GM12878 (cell line): Measurements from ENCODE around the gene BTBD3. TPM values are rescaled to one million over a fixed set of nuclear protein-coding genes. Genes with fewer than 3 reads are reported as not detected.

Experiments
- ATAC-seq: fragments of 200-7000 bp; cut with Tn5 transposase; 3 replicates; pipeline ENCODE4 v1.9.1; 2020; ENCODE audit warnings: mild to moderate bottlenecking, moderate library complexity
- BruUV-seq: library from RNA; stranded (reverse); fragments of 400-500 nt; replicated peaks from 2 replicates; lab custom pipeline; 2021; lab: Mats Ljungman, UMichigan
- CTCF ChIA-PET: fragments of 300-600 bp; sonication (Branson Sonifier 250); formaldehyde crosslinking; extraction: SDS; loops from one replicate; lab custom pipeline; 2021; ENCODE audit warnings: inconsistent platforms; lab: Yijun Ruan, JAX
- POLR2A ChIA-PET: fragments of 350-600 bp; formaldehyde crosslinking; extraction: SDS; loops from one replicate; lab custom pipeline; 2021; ENCODE audit warnings: inconsistent platforms; lab: Charles Lee
- RAD21 ChIA-PET: fragments of 300-600 bp; sonication (Branson Sonifier 250); formaldehyde crosslinking; loops from one replicate; lab custom pipeline; 2023; ENCODE audit warnings: antibody characterized with exemption; ENCODE audit not compliant: unreplicated experiment; lab: Charles Lee
- SMC1A ChIA-PET: fragments of 300-600 bp; sonication (Branson Sonifier 250); formaldehyde crosslinking; loops from one replicate; lab custom pipeline; 2023; ENCODE audit not compliant: unreplicated experiment, uncharacterized antibody; lab: Charles Lee
- DNase-seq: peaks from one replicate; pipeline ENCODE4 v3.0.0-alpha.2; 2011; ENCODE audit warnings: low read depth, low spot score
- FAIRE-seq: peaks from 3 replicates; lab custom pipeline; 2011; peaks lifted over from hg19 to GRCh38; lab: Jason Lieb, UNC
- H2AFZ ChIP-seq: 2 replicates; pipeline ENCODE4 v1.6.0; 2011; ENCODE audit warnings: low read depth, low read length, control low read depth; ENCODE audit not compliant: control insufficient read depth
- H3K27ac ChIP-seq: 2 replicates; pipeline ENCODE4 v1.5.1; 2011; ENCODE audit warnings: control low read depth; ENCODE audit not compliant: control insufficient read depth, insufficient read depth
- H3K27me3 ChIP-seq, 2 experiments: replicated peaks in 1 of 2; 2 replicates each; pipeline versions ENCODE4 v1.6.0 to v1.6.1; 2011; ENCODE audit warnings: low read length in 1 of 2; ENCODE audit not compliant: control insufficient read depth in 2 of 2, insufficient read depth in 2 of 2
- H3K36me3 ChIP-seq, 2 experiments: 2 replicates each; pipeline ENCODE4 v1.5.1; 2011; ENCODE audit warnings: low read length in 1 of 2; ENCODE audit not compliant: control insufficient read depth in 2 of 2, insufficient read depth in 2 of 2
- H3K4me1 ChIP-seq: 2 replicates; pipeline ENCODE4 v1.6.1; 2011; ENCODE audit warnings: mild to moderate bottlenecking, low read length, moderate library complexity, mixed read lengths; ENCODE audit not compliant: control insufficient read depth, insufficient read depth
- H3K4me2 ChIP-seq: 2 replicates; pipeline ENCODE4 v1.6.0; 2011; ENCODE audit warnings: control low read depth; ENCODE audit not compliant: control insufficient read depth, insufficient read depth
- H3K4me3 ChIP-seq: fragments of 200-600 bp; sonication (generic); 2 replicates; pipeline ENCODE4 v1.5.1; 2016
- H3K79me2 ChIP-seq: 2 replicates; pipeline ENCODE4 v1.6.0; 2011; ENCODE audit warnings: low read length; ENCODE audit not compliant: control insufficient read depth, insufficient read depth
- H3K9ac ChIP-seq: 2 replicates; pipeline ENCODE4 v1.8.0; 2011; ENCODE audit warnings: low read length, control low read depth, mixed read lengths; ENCODE audit not compliant: control insufficient read depth, insufficient read depth
- H3K9me3 ChIP-seq: replicated peaks from 3 replicates; pipeline ENCODE4 v1.5.1; 2011; ENCODE audit warnings: mild to moderate bottlenecking, low read length; ENCODE audit not compliant: control insufficient read depth, insufficient read depth
- H4K20me1 ChIP-seq: 2 replicates; pipeline ENCODE4 v1.6.0; 2011; ENCODE audit not compliant: control insufficient read depth, insufficient read depth
- CEBPB ChIP-seq, 2 experiments: fragments of 150-350 bp in 1 of 2; IDR thresholded peaks; 2 replicates each; pipeline ENCODE4 v1.6.1; 2012 to 2014; ENCODE audit warnings: low read depth in 2 of 2, low read length in 2 of 2, borderline replicate concordance in 1 of 2, inconsistent platforms in 1 of 2
- DPF2 ChIP-seq: fragments of 450-650 bp; IDR thresholded peaks from 2 replicates; pipeline ENCODE4 v1.6.1; 2017; ENCODE audit warnings: mild to moderate bottlenecking
- NR2C1 ChIP-seq: fragments of 450-650 bp; IDR thresholded peaks from 2 replicates; pipeline ENCODE4 v1.6.1; 2017; ENCODE audit warnings: antibody characterized with exemption, mild to moderate bottlenecking, moderate library complexity
- RAD51 ChIP-seq: fragments of 450-650 bp; IDR thresholded peaks from 2 replicates; pipeline ENCODE4 v1.6.1; 2016; ENCODE audit warnings: moderate library complexity, mild to moderate bottlenecking, inconsistent platforms
- SP1 ChIP-seq: IDR thresholded peaks from one replicate; pipeline ENCODE4 v1.6.1; 2011; ENCODE audit warnings: low read depth, low read length
- TCF3 ChIP-seq: IDR thresholded peaks from 2 replicates; pipeline ENCODE4 v1.6.1; 2012; ENCODE audit warnings: low read depth, mild to moderate bottlenecking, low read length, borderline replicate concordance; ENCODE audit not compliant: insufficient read depth
- WRNIP1 ChIP-seq: IDR thresholded peaks from 2 replicates; pipeline ENCODE4 v1.6.1; 2011; ENCODE audit warnings: low read depth, low read length, improper control_type of control experiment, borderline replicate concordance
- ZZZ3 ChIP-seq: IDR thresholded peaks from 2 replicates; pipeline ENCODE4 v1.6.1; 2011; ENCODE audit warnings: low read depth; ENCODE audit not compliant: control insufficient read depth, insufficient read length
- WGBS: methylation state at CpG from one replicate; pipeline ENCODE4 v1.1.6; 2016; ENCODE audit warnings: low lambda C conversion rate; ENCODE audit not compliant: insufficient replicate concordance, insufficient coverage; ENCODE audit errors: missing lambda C conversion rate; 5-methylcytosine and 5-hydroxymethylcytosine counted together
- in situ Hi-C: fragments of 300-500 bp; cut with MboI; formaldehyde crosslinking; loops from 9 replicates; pipeline ENCODE4 v1.14.3; 2018; ENCODE audit warnings: mixed read lengths
- intact Hi-C: fragments of 100-400 bp; cut with micrococcal nuclease; formaldehyde crosslinking; loops from one replicate; pipeline ENCODE4 v1.14.2; 2022; ENCODE audit not compliant: unreplicated experiment
- polyA plus RNA-seq, 11 experiments: library from polyadenylated mRNA; depleted of rRNA in 4 of 11; unstranded in 6 of 11; stranded (reverse) in 5 of 11; fragments of >200 nt; fragmentation: Nextera tagmentation in 4 of 11; fragmentation: Illumina TruSeq in 1 of 11; extraction: Ambion mirVana in 4 of 11; extraction: Trizol in 1 of 11; gene quantifications; 1 replicate in 1 of 11; 2 replicates in 10 of 11; pipeline versions ENCODE4 v1.2.1 to v1.2.3, GENCODE V29; 2011 to 2016; ENCODE audit warnings: inconsistent platforms in 2 of 11, missing spikeins in 2 of 11, low read depth in 1 of 11
- total RNA-seq, 4 experiments: library from RNA; depleted of rRNA in 3 of 4; stranded (reverse); fragments of >200 nt in 3 of 4; fragmentation: Illumina TruSeq in 1 of 4; extraction: Trizol in 1 of 4; gene quantifications; 2 replicates each; pipeline versions ENCODE4 v1.2.1 to v1.2.3, GENCODE V29; 2013 to 2021
- TF ChIP-seq, protein P1 (sequence below): fragments of 450-650 bp; IDR thresholded peaks from 2 replicates; pipeline ENCODE4 v1.6.1; 2016; ENCODE audit warnings: mild to moderate bottlenecking, moderate library complexity, borderline replicate concordance
- TF ChIP-seq, protein P2 (sequence below): fragments of 450-650 bp; formaldehyde crosslinking; IDR thresholded peaks from 2 replicates; pipeline ENCODE4 v1.4.0; 2020; ENCODE audit warnings: mild to moderate bottlenecking, moderate library complexity

Gene BTBD3
- total and polyA plus RNA-seq, 10 of the 15 experiments (the other 5 are each of a cell fraction or from before 2014, with no cell fraction given), result 0.02 to 12.8 (median 0.23) TPM

DNA sequence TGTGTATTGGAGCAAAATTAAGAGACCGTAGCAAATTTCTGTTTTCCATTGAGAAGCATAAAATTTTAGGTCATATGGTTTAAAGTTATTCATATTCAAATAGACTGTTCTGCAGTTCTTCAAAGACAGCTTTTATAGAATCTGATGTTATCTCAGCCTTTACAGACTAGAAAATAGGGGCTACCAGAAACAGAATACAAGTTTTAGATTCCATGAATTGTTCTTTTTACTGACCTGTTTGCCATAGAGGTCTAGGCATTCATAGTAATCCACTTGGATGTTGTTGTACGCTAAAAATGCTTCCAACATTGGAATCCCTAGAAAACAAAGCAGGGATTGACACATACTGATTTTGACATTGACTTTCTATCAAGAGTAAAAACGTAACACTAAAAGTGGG lies 47.3 kb upstream of the BTBD3 start:
- Histone ChIP-seq H3K79me2 (no peaks in the 10 kb centered on the region), H3K9ac (no peak overlapping the region), H3K27me3 (no peaks in the 10 kb centered on the region), H3K4me1 (no peaks in the 10 kb centered on the region), H4K20me1 (no peaks in the 10 kb centered on the region), H3K4me2 (no peak overlapping the region), H3K4me3 (no peak overlapping the region), H3K9me3 (no peaks in the 10 kb centered on the region), H3K27ac (no peak overlapping the region), H2AFZ (no peak overlapping the region), H3K36me3 (no peaks in the 10 kb centered on the region)
- FAIRE-seq (no peak), DNase-seq (no peak), ATAC-seq (no peak)
- ChIA-PET CTCF (no interaction called here), SMC1A (no interaction called here), RAD21 (no interaction called here), POLR2A (no interaction called here)
- no TSS peak for BruUV-seq
- intact Hi-C loops, result no loop called here
- in situ Hi-C loops, result no loop called here
- WGBS, result 13% methylated on average over 3 of the region's 3 CpGs
- TF ChIP-seq WRNIP1 (no peak), RAD51 (no peak), DPF2 (no peak), NR2C1 (no peak), SP1 (no peak), CEBPB (IDR thresholded peaks at IDR 0.05; ENCODE audit: borderline replicate concordance in 1 of 2, low read depth in 2 of 2, low read length in 2 of 2) (no peak), TCF3 (no peak), ZZZ3 (no peak)
- TF ChIP-seq, protein P1, sequence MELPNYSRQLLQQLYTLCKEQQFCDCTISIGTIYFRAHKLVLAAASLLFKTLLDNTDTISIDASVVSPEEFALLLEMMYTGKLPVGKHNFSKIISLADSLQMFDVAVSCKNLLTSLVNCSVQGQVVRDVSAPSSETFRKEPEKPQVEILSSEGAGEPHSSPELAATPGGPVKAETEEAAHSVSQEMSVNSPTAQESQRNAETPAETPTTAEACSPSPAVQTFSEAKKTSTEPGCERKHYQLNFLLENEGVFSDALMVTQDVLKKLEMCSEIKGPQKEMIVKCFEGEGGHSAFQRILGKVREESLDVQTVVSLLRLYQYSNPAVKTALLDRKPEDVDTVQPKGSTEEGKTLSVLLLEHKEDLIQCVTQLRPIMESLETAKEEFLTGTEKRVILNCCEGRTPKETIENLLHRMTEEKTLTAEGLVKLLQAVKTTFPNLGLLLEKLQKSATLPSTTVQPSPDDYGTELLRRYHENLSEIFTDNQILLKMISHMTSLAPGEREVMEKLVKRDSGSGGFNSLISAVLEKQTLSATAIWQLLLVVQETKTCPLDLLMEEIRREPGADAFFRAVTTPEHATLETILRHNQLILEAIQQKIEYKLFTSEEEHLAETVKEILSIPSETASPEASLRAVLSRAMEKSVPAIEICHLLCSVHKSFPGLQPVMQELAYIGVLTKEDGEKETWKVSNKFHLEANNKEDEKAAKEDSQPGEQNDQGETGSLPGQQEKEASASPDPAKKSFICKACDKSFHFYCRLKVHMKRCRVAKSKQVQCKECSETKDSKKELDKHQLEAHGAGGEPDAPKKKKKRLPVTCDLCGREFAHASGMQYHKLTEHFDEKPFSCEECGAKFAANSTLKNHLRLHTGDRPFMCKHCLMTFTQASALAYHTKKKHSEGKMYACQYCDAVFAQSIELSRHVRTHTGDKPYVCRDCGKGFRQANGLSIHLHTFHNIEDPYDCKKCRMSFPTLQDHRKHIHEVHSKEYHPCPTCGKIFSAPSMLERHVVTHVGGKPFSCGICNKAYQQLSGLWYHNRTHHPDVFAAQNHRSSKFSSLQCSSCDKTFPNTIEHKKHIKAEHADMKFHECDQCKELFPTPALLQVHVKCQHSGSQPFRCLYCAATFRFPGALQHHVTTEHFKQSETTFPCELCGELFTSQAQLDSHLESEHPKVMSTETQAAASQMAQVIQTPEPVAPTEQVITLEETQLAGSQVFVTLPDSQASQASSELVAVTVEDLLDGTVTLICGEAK, result no peak
- TF ChIP-seq, protein P2, sequence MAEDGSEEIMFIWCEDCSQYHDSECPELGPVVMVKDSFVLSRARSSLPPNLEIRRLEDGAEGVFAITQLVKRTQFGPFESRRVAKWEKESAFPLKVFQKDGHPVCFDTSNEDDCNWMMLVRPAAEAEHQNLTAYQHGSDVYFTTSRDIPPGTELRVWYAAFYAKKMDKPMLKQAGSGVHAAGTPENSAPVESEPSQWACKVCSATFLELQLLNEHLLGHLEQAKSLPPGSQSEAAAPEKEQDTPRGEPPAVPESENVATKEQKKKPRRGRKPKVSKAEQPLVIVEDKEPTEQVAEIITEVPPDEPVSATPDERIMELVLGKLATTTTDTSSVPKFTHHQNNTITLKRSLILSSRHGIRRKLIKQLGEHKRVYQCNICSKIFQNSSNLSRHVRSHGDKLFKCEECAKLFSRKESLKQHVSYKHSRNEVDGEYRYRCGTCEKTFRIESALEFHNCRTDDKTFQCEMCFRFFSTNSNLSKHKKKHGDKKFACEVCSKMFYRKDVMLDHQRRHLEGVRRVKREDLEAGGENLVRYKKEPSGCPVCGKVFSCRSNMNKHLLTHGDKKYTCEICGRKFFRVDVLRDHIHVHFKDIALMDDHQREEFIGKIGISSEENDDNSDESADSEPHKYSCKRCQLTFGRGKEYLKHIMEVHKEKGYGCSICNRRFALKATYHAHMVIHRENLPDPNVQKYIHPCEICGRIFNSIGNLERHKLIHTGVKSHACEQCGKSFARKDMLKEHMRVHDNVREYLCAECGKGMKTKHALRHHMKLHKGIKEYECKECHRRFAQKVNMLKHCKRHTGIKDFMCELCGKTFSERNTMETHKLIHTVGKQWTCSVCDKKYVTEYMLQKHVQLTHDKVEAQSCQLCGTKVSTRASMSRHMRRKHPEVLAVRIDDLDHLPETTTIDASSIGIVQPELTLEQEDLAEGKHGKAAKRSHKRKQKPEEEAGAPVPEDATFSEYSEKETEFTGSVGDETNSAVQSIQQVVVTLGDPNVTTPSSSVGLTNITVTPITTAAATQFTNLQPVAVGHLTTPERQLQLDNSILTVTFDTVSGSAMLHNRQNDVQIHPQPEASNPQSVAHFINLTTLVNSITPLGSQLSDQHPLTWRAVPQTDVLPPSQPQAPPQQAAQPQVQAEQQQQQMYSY, result no peak
